D341Med (cell line): Measurements from ENCODE around the gene CGNL1.

Source experiments
- DNase-seq: peaks from one replicate; pipeline ENCODE4 v3.0.0; 2012; ENCODE audit warnings: low spot score

The CGNL1 gene

GRCh38 chr15:57527382-57528091, 151.2 kb downstream of the CGNL1 start:
- peak; percentile 65 for DNase-seq

GRCh38 chr15:57528940-57529565, 152.7 kb downstream of the CGNL1 start:
- DNase-seq: no peak

- no peak for DNase-seq
Measured at GRCh38 chr15:57529748-57530147, 153.4 kb downstream of the CGNL1 start.

GRCh38 chr15:57532731-57533447, 156.6 kb downstream of the CGNL1 start:
- DNase-seq: no peak

GRCh38 chr15:57533448-57533799, 157.1 kb downstream of the CGNL1 start:
- DNase-seq: no peak

GRCh38 chr15:57534281-57534680, 158.0 kb downstream of the CGNL1 start:
- no peak for DNase-seq

- DNase-seq: peak; percentile 71
Measured at GRCh38 chr15:57537072-57537471, 160.8 kb downstream of the CGNL1 start.

GRCh38 chr15:57537488-57538264, 161.4 kb downstream of the CGNL1 start:
- DNase-seq: no peak

- no peak for DNase-seq
Measured at GRCh38 chr15:57538265-57538529, 161.9 kb downstream of the CGNL1 start.

- no peak for DNase-seq
Measured at GRCh38 chr15:57538821-57539220, 162.5 kb downstream of the CGNL1 start.

GRCh38 chr15:57540211-57540610, 163.9 kb downstream of the CGNL1 start:
- no peak for DNase-seq

GRCh38 chr15:57540736-57541135, 164.4 kb downstream of the CGNL1 start:
- DNase-seq: no peak

- DNase-seq: no peak
Measured at GRCh38 chr15:57541271-57541670, 165.0 kb downstream of the CGNL1 start.

GRCh38 chr15:57541805-57542504, 165.7 kb downstream of the CGNL1 start:
- peak; percentile 73 for DNase-seq

- no peak for DNase-seq
Measured at GRCh38 chr15:57542505-57542817, 166.2 kb downstream of the CGNL1 start.

- DNase-seq: no peak
Measured at GRCh38 chr15:57544848-57545480, 168.7 kb downstream of the CGNL1 start.

GRCh38 chr15:57545995-57546394, 169.7 kb downstream of the CGNL1 start:
- no peak for DNase-seq

GRCh38 chr15:57547243-57547755, 171.0 kb downstream of the CGNL1 start:
- no peak for DNase-seq

GRCh38 chr15:57548351-57548750, 172.0 kb downstream of the CGNL1 start:
- no peak for DNase-seq

GRCh38 chr15:57548835-57549234, 172.5 kb downstream of the CGNL1 start:
- no peak for DNase-seq

- DNase-seq: no peak
Measured at GRCh38 chr15:57549935-57550334, 173.6 kb downstream of the CGNL1 start.

- no peak for DNase-seq
Measured at GRCh38 chr15:57550640-57551039, 174.3 kb downstream of the CGNL1 start.
